ENCODE data around the gene SRGAP1.

The SRGAP1 gene

GRCh38 chr12:64064706-64065105 lies 220.2 kb downstream of the SRGAP1 start (continued):
- no peak for TF ChIP-seq ZNF692 (tag by site-specific recombination; IDR thresholded peaks at IDR 0.05)
- TF ChIP-seq KLF17 (tag by site-specific recombination; IDR thresholded peaks at IDR 0.05) = no peak
- TF ChIP-seq TSHZ1 (tag by site-specific recombination; IDR thresholded peaks at IDR 0.05; ENCODE audit: borderline replicate concordance) = no peak
- no peak for TF ChIP-seq ZNF792 (tag by site-specific recombination; IDR thresholded peaks at IDR 0.05)
- TF ChIP-seq ZNF514 (tag by site-specific recombination; IDR thresholded peaks at IDR 0.05) = no peak

- no peaks in the 10 kb centered on the region for H3K4me1 ChIP-seq (ENCODE audit: control insufficient read depth, insufficient read depth, low read length)
- ChIA-PET CTCF (no interaction called here), POLR2A (no interaction called here)
- no peak for TF ChIP-seq SP2 (tag by site-specific recombination; IDR thresholded peaks at IDR 0.05)
- no peak for TF ChIP-seq WT1 (tag by site-specific recombination; IDR thresholded peaks at IDR 0.05)
- no peak for TF ChIP-seq ZNF561 (tag by site-specific recombination; IDR thresholded peaks at IDR 0.05; ENCODE audit: borderline replicate concordance)
- no peak for TF ChIP-seq SP7 (tag by site-specific recombination; IDR thresholded peaks at IDR 0.05)
- TF ChIP-seq ZNF571 (tag by site-specific recombination; IDR thresholded peaks at IDR 0.05) = no peak
- no peak for TF ChIP-seq ZNF184 (tag by site-specific recombination; IDR thresholded peaks at IDR 0.05)
- no peak for TF ChIP-seq ZNF692 (tag by site-specific recombination; IDR thresholded peaks at IDR 0.05)
- TF ChIP-seq ZNF426 (tag by site-specific recombination; IDR thresholded peaks at IDR 0.05) = no peak
- no peak for TF ChIP-seq ZNF239 (tag by site-specific recombination; IDR thresholded peaks at IDR 0.05)
- TF ChIP-seq ZXDB (tag by site-specific recombination; IDR thresholded peaks at IDR 0.05) = no peak
- no peak for TF ChIP-seq KLF8 (tag by site-specific recombination; IDR thresholded peaks at IDR 0.05)
- no peak for TF ChIP-seq FEZF1 (tag by site-specific recombination; IDR thresholded peaks at IDR 0.05)
- H3K4me3 ChIP-seq (ENCODE audit: low read depth, low read length) = no peak overlapping the region
- no peak overlapping the region for H3K27ac ChIP-seq (ENCODE audit: extremely low read depth, low read depth, low read length)
- no peaks in the 10 kb centered on the region for H3K9me3 ChIP-seq (ENCODE audit: control insufficient read depth, insufficient read depth, low read depth, low read length)
- H3K36me3 ChIP-seq (ENCODE audit: control insufficient read depth in 2 of 2, insufficient read depth in 1 of 2, low read length in 2 of 2) = no peaks in the 10 kb centered on the region
These were observed 221.5 kb downstream of the SRGAP1 start for GRCh38 chr12:64065881-64066451.

- Histone ChIP-seq H3K4me3 (ENCODE audit: low read depth, low read length) (no peak overlapping the region), H3K4me1 (ENCODE audit: control insufficient read depth, insufficient read depth, low read length) (no peaks in the 10 kb centered on the region), H3K36me3 (ENCODE audit: control insufficient read depth in 2 of 2, insufficient read depth in 1 of 2, low read length in 2 of 2) (no peaks in the 10 kb centered on the region), H3K27ac (ENCODE audit: extremely low read depth, low read depth, low read length) (no peak overlapping the region), H3K9me3 (ENCODE audit: control insufficient read depth, insufficient read depth, low read depth, low read length) (no peaks in the 10 kb centered on the region)
- ChIA-PET CTCF (interaction anchor here (0.6 kb wide), 1 partner anchor 285 kb away, joined by 3 read pairs; no protein-coding TSS in a partner anchor), POLR2A (no interaction called here)
- TF ChIP-seq ZNF621 (tag by site-specific recombination; IDR thresholded peaks at IDR 0.05) = no peak
- TF ChIP-seq ZNF48 (tag by site-specific recombination; IDR thresholded peaks at IDR 0.05) = no peak
- no peak for TF ChIP-seq ZBTB7A (tag by site-specific recombination; IDR thresholded peaks at IDR 0.05; ENCODE audit: low read depth)
- no peak for TF ChIP-seq ZNF398 (tag by site-specific recombination; IDR thresholded peaks at IDR 0.05)
- TF ChIP-seq ZBTB21 (tag by site-specific recombination; IDR thresholded peaks at IDR 0.05) = no peak
- TF ChIP-seq ZNF37A (tag by site-specific recombination; IDR thresholded peaks at IDR 0.05) = no peak
- no peak for TF ChIP-seq ZNF280C (tag by site-specific recombination; IDR thresholded peaks at IDR 0.05)
These were observed 222.3 kb downstream of the SRGAP1 start for GRCh38 chr12:64066776-64067175.
